Hepatocyte (in vitro differentiated cells): Measurements from ENCODE around the gene HLF. TPM values are rescaled to one million over a fixed set of nuclear protein-coding genes. Genes with fewer than 3 reads are reported as not detected.

Experiments
- DNase-seq: peaks from one replicate; pipeline ENCODE4 v3.0.0-alpha.2; 2016; ENCODE audit warnings: low spot score
- H2AFZ ChIP-seq: fragments of 200-600 bp; sonication (generic); 2 replicates; pipeline ENCODE4 v1.6.0; 2016; ENCODE audit warnings: antibody characterized with exemption, mild to moderate bottlenecking
- H3K27ac ChIP-seq: fragments of 200-600 bp; sonication (generic); 2 replicates; pipeline ENCODE4 v1.5.1; 2016; ENCODE audit warnings: mild to moderate bottlenecking
- H3K27me3 ChIP-seq: fragments of 200-600 bp; sonication (generic); 2 replicates; pipeline ENCODE4 v1.6.1; 2016
- H3K36me3 ChIP-seq: fragments of 200-600 bp; sonication (generic); replicated peaks from 2 replicates; pipeline ENCODE4 v1.5.1; 2016; ENCODE audit warnings: low read depth; ENCODE audit not compliant: insufficient read depth
- H3K4me1 ChIP-seq: fragments of 200-600 bp; sonication (generic); 2 replicates; pipeline ENCODE4 v1.5.1; 2016; ENCODE audit warnings: mild to moderate bottlenecking, moderate library complexity; ENCODE audit not compliant: insufficient read depth
- H3K4me2 ChIP-seq: fragments of 200-600 bp; sonication (generic); 2 replicates; pipeline ENCODE4 v1.6.0; 2016
- H3K4me3 ChIP-seq: fragments of 200-600 bp; sonication (generic); 2 replicates; pipeline ENCODE4 v1.5.1; 2016; ENCODE audit warnings: mild to moderate bottlenecking
- H3K79me2 ChIP-seq: fragments of 200-600 bp; sonication (generic); 2 replicates; pipeline ENCODE4 v1.6.0; 2017; ENCODE audit warnings: mild to moderate bottlenecking
- H3K9me2 ChIP-seq: fragments of 200-600 bp; sonication (generic); replicated peaks from 2 replicates; pipeline ENCODE4 v1.6.0; 2017; ENCODE audit warnings: mild to moderate bottlenecking; ENCODE audit not compliant: insufficient read depth
- H3K9me3 ChIP-seq: fragments of 200-600 bp; sonication (generic); 2 replicates; pipeline ENCODE4 v1.5.1; 2016; ENCODE audit warnings: low read depth, mild to moderate bottlenecking
- H4K20me1 ChIP-seq: fragments of 200-600 bp; sonication (generic); 2 replicates; pipeline ENCODE4 v1.6.0; 2016; ENCODE audit warnings: mild to moderate bottlenecking; ENCODE audit not compliant: insufficient read depth, poor library complexity, severe bottlenecking
- EZH2 ChIP-seq: fragments of 200-600 bp; sonication (generic); IDR thresholded peaks from 2 replicates; pipeline ENCODE4 v1.6.1; 2016; ENCODE audit warnings: antibody characterized with exemption, mild to moderate bottlenecking, borderline replicate concordance
- EZH2phosphoT487 ChIP-seq: fragments of 200-600 bp; sonication (generic); IDR thresholded peaks from one replicate; pipeline ENCODE4 v1.6.1; 2018; ENCODE audit warnings: antibody characterized with exemption, mild to moderate bottlenecking, low read depth, moderate library complexity; ENCODE audit not compliant: unreplicated experiment, severe bottlenecking
- WGBS: methylation state at CpG from one replicate; pipeline ENCODE4 v1.1.6; 2016; ENCODE audit warnings: low lambda C conversion rate; ENCODE audit errors: missing lambda C conversion rate; 5-methylcytosine and 5-hydroxymethylcytosine counted together
- polyA plus RNA-seq: library from polyadenylated mRNA; unstranded; fragments of >200 nt; fragmentation: Nextera tagmentation; extraction: Ambion mirVana; gene quantifications from 2 replicates; pipeline ENCODE4 v1.2.1, GENCODE V29; 2016
- total RNA-seq: library from RNA; depleted of rRNA; stranded (reverse); fragments of >200 nt; gene quantifications from 2 replicates; pipeline ENCODE4 v1.2.3, GENCODE V29; 2014
- TF ChIP-seq, protein P1 (sequence below): fragments of 200-600 bp; sonication (generic); IDR thresholded peaks from 2 replicates; pipeline ENCODE4 v1.5.1; 2016; ENCODE audit warnings: antibody characterized with exemption, mild to moderate bottlenecking; ENCODE audit not compliant: poor library complexity

HLF gene
- total and polyA plus RNA-seq, 2 experiments from 2014 or later, result 0.48 to 0.60 TPM

DNA sequence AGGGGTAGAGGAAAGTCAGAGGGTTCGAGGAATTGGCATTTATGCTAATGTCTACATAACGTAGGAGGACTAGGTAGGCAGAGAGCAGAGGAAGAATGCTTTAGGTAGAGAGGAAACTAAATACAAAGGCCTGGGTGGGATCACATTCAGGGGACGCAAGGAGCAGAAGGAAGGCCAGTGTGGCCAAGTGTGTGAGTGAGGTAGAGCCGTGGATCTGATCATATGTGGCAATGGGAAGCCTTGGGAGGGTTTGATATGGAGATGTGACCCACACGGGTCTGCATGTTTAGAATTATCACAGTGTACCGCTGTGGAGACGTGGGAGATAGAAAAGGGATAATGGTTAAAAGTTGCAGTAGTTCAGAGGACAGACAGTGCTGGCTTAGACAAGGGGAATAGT is 43.1 kb downstream of the HLF start:
- Histone ChIP-seq H3K27me3 (no peaks in the 10 kb centered on the region), H2AFZ (no peak overlapping the region), H3K4me3 (no peak overlapping the region), H3K27ac (no peak overlapping the region), H3K4me1 (no peaks in the 10 kb centered on the region), H3K9me2 (no peaks in the 10 kb centered on the region), H3K4me2 (no peak overlapping the region), H4K20me1 (no peaks in the 10 kb centered on the region), H3K79me2 (no peaks in the 10 kb centered on the region), H3K9me3 (no peaks in the 10 kb centered on the region), H3K36me3 (no peaks in the 10 kb centered on the region)
- WGBS, result 84% methylated on average over 7 of the region's 7 CpGs
- TF ChIP-seq, protein P1, sequence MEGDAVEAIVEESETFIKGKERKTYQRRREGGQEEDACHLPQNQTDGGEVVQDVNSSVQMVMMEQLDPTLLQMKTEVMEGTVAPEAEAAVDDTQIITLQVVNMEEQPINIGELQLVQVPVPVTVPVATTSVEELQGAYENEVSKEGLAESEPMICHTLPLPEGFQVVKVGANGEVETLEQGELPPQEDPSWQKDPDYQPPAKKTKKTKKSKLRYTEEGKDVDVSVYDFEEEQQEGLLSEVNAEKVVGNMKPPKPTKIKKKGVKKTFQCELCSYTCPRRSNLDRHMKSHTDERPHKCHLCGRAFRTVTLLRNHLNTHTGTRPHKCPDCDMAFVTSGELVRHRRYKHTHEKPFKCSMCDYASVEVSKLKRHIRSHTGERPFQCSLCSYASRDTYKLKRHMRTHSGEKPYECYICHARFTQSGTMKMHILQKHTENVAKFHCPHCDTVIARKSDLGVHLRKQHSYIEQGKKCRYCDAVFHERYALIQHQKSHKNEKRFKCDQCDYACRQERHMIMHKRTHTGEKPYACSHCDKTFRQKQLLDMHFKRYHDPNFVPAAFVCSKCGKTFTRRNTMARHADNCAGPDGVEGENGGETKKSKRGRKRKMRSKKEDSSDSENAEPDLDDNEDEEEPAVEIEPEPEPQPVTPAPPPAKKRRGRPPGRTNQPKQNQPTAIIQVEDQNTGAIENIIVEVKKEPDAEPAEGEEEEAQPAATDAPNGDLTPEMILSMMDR, result no peak
- TF ChIP-seq EZH2phosphoT487 (no peak), EZH2 (no peak)
- DNase-seq, result no peak

DNA sequence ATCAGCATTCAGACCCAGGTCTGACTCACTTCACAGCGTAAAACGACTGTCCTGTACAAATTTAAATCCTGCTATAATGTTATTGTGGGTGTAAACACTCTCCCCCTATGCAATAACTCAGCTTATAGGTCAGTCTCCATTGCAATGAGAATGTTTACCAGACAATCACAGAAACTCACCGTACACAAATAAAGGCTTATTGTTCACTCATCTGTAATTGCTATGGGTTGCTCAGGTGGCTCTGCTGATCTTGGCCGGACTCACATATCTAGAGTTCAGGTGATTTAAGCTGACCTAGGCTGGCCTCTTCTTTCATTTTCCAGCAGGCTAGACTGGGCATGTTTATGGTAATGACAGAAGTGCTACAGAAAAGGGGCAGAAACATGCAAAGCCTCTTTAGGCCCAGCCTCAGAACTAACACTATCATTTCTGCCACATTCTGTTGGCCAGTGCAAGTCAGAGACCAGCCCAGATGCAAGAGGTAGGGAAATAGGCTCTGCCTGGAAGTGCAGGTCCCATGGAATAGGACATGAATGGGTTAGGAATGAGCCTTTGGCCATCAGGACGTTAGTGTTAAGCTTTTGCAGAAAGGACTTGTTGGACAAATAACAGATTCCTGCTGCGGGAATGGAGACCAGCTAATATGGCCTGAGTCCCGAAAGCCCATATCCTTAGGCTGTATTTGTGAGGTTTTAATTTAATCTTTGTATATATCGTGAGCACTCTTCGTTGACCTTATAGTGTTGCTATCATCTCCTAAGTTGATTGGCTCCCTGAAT is 44.0 kb downstream of the HLF start:
- no peaks in the 10 kb centered on the region for H3K4me1 ChIP-seq
- H4K20me1 ChIP-seq, result no peaks in the 10 kb centered on the region
- no peak for TF ChIP-seq EZH2phosphoT487
- TF ChIP-seq, protein P1, result no peak
- H3K4me3 ChIP-seq, result no peak overlapping the region
- no peaks in the 10 kb centered on the region for H3K9me2 ChIP-seq
- H3K36me3 ChIP-seq, result no peaks in the 10 kb centered on the region
- no peak for DNase-seq
- H3K9me3 ChIP-seq, result no peaks in the 10 kb centered on the region
- no peaks in the 10 kb centered on the region for H3K79me2 ChIP-seq
- no peak overlapping the region for H3K27ac ChIP-seq
- H3K4me2 ChIP-seq, result no peak overlapping the region
- no peaks in the 10 kb centered on the region for H3K27me3 ChIP-seq
- 73% methylated on average over 9 of the region's 9 CpGs for WGBS
- H2AFZ ChIP-seq, result no peak overlapping the region

DNA sequence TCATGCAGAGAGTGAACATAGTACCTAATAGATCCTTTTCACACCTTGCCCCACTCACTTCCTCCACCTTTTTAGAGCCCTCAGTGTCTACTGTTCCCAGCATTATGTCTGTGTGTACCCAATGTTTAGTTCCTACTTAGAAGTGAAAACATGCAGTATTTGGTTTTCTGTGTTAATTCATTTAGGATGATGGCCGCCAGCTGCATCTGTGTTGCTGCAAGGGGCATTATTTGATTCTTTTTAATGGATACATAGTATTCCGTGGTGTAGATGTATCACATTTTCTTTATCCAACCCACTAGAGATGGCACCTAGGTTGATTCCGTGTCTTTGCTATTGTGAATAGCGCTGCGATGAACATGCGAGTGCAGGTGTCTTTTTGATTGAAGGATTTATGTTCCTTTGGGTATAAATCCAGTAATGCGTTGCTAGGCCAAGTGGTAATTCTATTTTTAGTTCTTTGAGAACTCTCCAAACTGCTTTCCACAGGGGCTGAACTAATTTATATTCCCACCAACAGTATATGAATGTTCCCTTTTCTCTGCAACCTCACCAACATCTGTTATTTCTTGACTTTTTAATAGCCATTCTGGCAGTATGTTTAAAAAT is 47.1 kb downstream of the HLF start:
- Histone ChIP-seq H4K20me1 (no peaks in the 10 kb centered on the region), H2AFZ (no peak overlapping the region), H3K27me3 (no peaks in the 10 kb centered on the region), H3K4me2 (no peak overlapping the region), H3K79me2 (no peaks in the 10 kb centered on the region), H3K9me2 (no peaks in the 10 kb centered on the region), H3K4me3 (no peak overlapping the region), H3K27ac (no peak overlapping the region), H3K36me3 (no peaks in the 10 kb centered on the region), H3K9me3 (no peaks in the 10 kb centered on the region), H3K4me1 (no peaks in the 10 kb centered on the region)
- 91% methylated on average over 7 of the region's 7 CpGs for WGBS
- TF ChIP-seq EZH2phosphoT487 (no peak), EZH2 (no peak)
- TF ChIP-seq, protein P1, result no peak
- DNase-seq, result no peak
